ENCODE measurements around the gene EVI5L. TPM values are rescaled to one million over a fixed set of nuclear protein-coding genes. Genes with fewer than 3 reads are reported as not detected.

EVI5L gene
- total and polyA plus RNA-seq, 7 experiments from 2014 or later, result 2.5 to 12.2 (median 8.3) TPM

GRCh38 chr19:7830823-7831222, 805 bp downstream of the EVI5L start:
- H3K27ac ChIP-seq (ENCODE audit: low read depth, low read length), result no peak overlapping the region
- H3K4me3 ChIP-seq (ENCODE audit: low read length), result no peak overlapping the region
- no peaks in the 10 kb centered on the region for H3K9me3 Mint-ChIP-seq
- no peaks in the 10 kb centered on the region for H3K9me3 ChIP-seq (ENCODE audit: control insufficient read depth in 2 of 3, low read length in 3 of 3)
- peaks cover 5 to 26% (median 23%) of the 10 kb centered on the region in 7 donors for H3K4me1 Mint-ChIP-seq
- ChIA-PET POLR2A (interaction anchor here (0.6 kb wide), 2 partner anchors 69 to 115 kb away, joined by 3 to 5 read pairs; no protein-coding TSS in a partner anchor), CTCF (interaction anchor here (0.7 to 1.3 kb wide), 3 partner anchors 23 to 617 kb away, joined by 3 to 6 read pairs (median 6); no protein-coding TSS in a partner anchor)
- peaks cover 5 to 9% of the 10 kb centered on the region in 2 donors for H3K4me1 ChIP-seq (ENCODE audit: control insufficient read depth in 2 of 2, insufficient read depth in 2 of 2, low read length in 2 of 2)
- ATAC-seq (no peak), DNase-seq (no peak)
- H3K4me3 Mint-ChIP-seq, result peak overlapping the region; percentile 68 to 88 (median 82)
- H3K36me3 Mint-ChIP-seq, result no peaks in the 10 kb centered on the region
- no peaks in the 10 kb centered on the region for H3K36me3 ChIP-seq (ENCODE audit: control insufficient read depth in 2 of 3, insufficient read depth in 3 of 3, low read length in 3 of 3)
- no peaks in the 10 kb centered on the region for H3K27me3 ChIP-seq (ENCODE audit: control insufficient read depth in 2 of 2, insufficient read depth in 2 of 2, low read length in 2 of 2)
- peak overlapping the region in 2 of 9 donors; percentile 36 to 41 for H3K27ac Mint-ChIP-seq
- H3K27me3 Mint-ChIP-seq, result peaks cover 0 to 11% (median 0%) of the 10 kb centered on the region in 5 donors
- intact Hi-C loops (cut with micrococcal nuclease), result no loop called here

- H3K4me1 ChIP-seq (ENCODE audit: control insufficient read depth in 2 of 2, insufficient read depth in 2 of 2, low read length in 2 of 2), result peaks cover 5 to 9% of the 10 kb centered on the region in 2 donors
- no peak for DNase-seq
- peak overlapping the region; percentile 42 to 88 (median 82) for H3K4me3 Mint-ChIP-seq
- H3K36me3 Mint-ChIP-seq, result no peaks in the 10 kb centered on the region
- no peaks in the 10 kb centered on the region for H3K27me3 ChIP-seq (ENCODE audit: control insufficient read depth in 2 of 2, insufficient read depth in 2 of 2, low read length in 2 of 2)
- no peak for ATAC-seq
- peaks cover 0 to 5% (median 0%) of the 10 kb centered on the region in 5 donors for H3K27me3 Mint-ChIP-seq
- H3K27ac ChIP-seq (ENCODE audit: low read depth, low read length), result no peak overlapping the region
- no peaks in the 10 kb centered on the region for H3K9me3 Mint-ChIP-seq
- H3K36me3 ChIP-seq (ENCODE audit: control insufficient read depth in 2 of 3, insufficient read depth in 3 of 3, low read length in 3 of 3), result no peaks in the 10 kb centered on the region
- H3K27ac Mint-ChIP-seq, result peak overlapping the region in 2 of 9 donors; percentile 5 to 36
- ChIA-PET CTCF (interaction anchor here (0.6 to 1.3 kb wide), 5 partner anchors 22 to 618 kb away, joined by 3 to 6 read pairs (median 5); partner anchors contain the start of gene TRAPPC5), POLR2A (interaction anchor here (0.6 kb wide), 1 partner anchor 68 kb away, joined by 3 read pairs; no protein-coding TSS in a partner anchor)
- peaks cover 5 to 28% (median 23%) of the 10 kb centered on the region in 7 donors for H3K4me1 Mint-ChIP-seq
- no peaks in the 10 kb centered on the region for H3K9me3 ChIP-seq (ENCODE audit: control insufficient read depth in 2 of 3, low read length in 3 of 3)
- H3K4me3 ChIP-seq (ENCODE audit: low read length), result no peak overlapping the region
- intact Hi-C loops (cut with micrococcal nuclease), result no loop called here
These were observed 1.4 kb downstream of the EVI5L start for GRCh38 chr19:7831452-7831851.

- Histone ChIP-seq H3K9me3 (ENCODE audit: control insufficient read depth in 2 of 3, low read length in 3 of 3) (no peaks in the 10 kb centered on the region), H3K27ac (ENCODE audit: low read depth, low read length) (no peak overlapping the region), H3K36me3 (ENCODE audit: control insufficient read depth in 2 of 3, insufficient read depth in 3 of 3, low read length in 3 of 3) (no peaks in the 10 kb centered on the region), H3K4me1 (ENCODE audit: control insufficient read depth in 2 of 2, insufficient read depth in 2 of 2, low read length in 2 of 2) (peaks cover 5 to 9% of the 10 kb centered on the region in 2 donors), H3K4me3 (ENCODE audit: low read length) (no peak overlapping the region), H3K27me3 (ENCODE audit: control insufficient read depth in 2 of 2, insufficient read depth in 2 of 2, low read length in 2 of 2) (no peaks in the 10 kb centered on the region)
- Mint-ChIP-seq H3K27ac (peak overlapping the region in 1 of 9 donors; percentile 15), H3K9me3 (no peaks in the 10 kb centered on the region), H3K4me3 (peak overlapping the region in 7 of 10 donors; percentile 23 to 88 (median 79)), H3K36me3 (no peaks in the 10 kb centered on the region), H3K4me1 (peaks cover 5 to 28% (median 23%) of the 10 kb centered on the region in 7 donors), H3K27me3 (peaks cover 0 to 3% (median 0%) of the 10 kb centered on the region in 5 donors)
- CTCF ChIA-PET, result interaction anchor here (0.8 to 1.1 kb wide), 2 partner anchors 71 to 151 kb away, joined by 3 read pairs; partner anchors contain the start of genes MAP2K7 and TRAPPC5
- ATAC-seq, result no peak
- POLR2A ChIA-PET, result interaction anchor here (0.5 kb wide), 1 partner anchor 685 kb away, joined by 3 read pairs; no protein-coding TSS in a partner anchor
- intact Hi-C loops (cut with micrococcal nuclease), result no loop called here
- DNase-seq, result no peak
These were observed 2.0 kb downstream of the EVI5L start for GRCh38 chr19:7832009-7832408.

GRCh38 chr19:7832781-7833180, 2.8 kb downstream of the EVI5L start:
- Mint-ChIP-seq H3K9me3 (no peaks in the 10 kb centered on the region), H3K27me3 (peaks cover 0 to 3% (median 0%) of the 10 kb centered on the region in 5 donors), H3K4me3 (peak overlapping the region in 4 of 10 donors; percentile 4 to 79 (median 36)), H3K27ac (peak overlapping the region in 1 of 9 donors; percentile 14), H3K36me3 (no peaks in the 10 kb centered on the region), H3K4me1 (peaks cover 5 to 28% (median 23%) of the 10 kb centered on the region in 7 donors)
- Histone ChIP-seq H3K27ac (ENCODE audit: low read depth, low read length) (no peak overlapping the region), H3K9me3 (ENCODE audit: control insufficient read depth in 2 of 3, low read length in 3 of 3) (no peaks in the 10 kb centered on the region), H3K27me3 (ENCODE audit: control insufficient read depth in 2 of 2, insufficient read depth in 2 of 2, low read length in 2 of 2) (no peaks in the 10 kb centered on the region), H3K4me3 (ENCODE audit: low read length) (no peak overlapping the region), H3K4me1 (ENCODE audit: control insufficient read depth in 2 of 2, insufficient read depth in 2 of 2, low read length in 2 of 2) (peaks cover 5 to 9% of the 10 kb centered on the region in 2 donors), H3K36me3 (ENCODE audit: control insufficient read depth in 2 of 3, insufficient read depth in 3 of 3, low read length in 3 of 3) (no peaks in the 10 kb centered on the region)
- DNase-seq (no peak), ATAC-seq (no peak)
- CTCF ChIA-PET, result interaction anchor here (0.8 kb wide), 1 partner anchor 71 kb away, joined by 3 read pairs; the partner anchor contains the start of gene MAP2K7
- intact Hi-C loops (cut with micrococcal nuclease), result no loop called here
- POLR2A ChIA-PET, result no interaction called here

GRCh38 chr19:7833225-7834099, 3.4 kb downstream of the EVI5L start:
- H3K4me1 Mint-ChIP-seq, result peaks cover 7 to 29% (median 23%) of the 10 kb centered on the region in 7 donors
- H3K9me3 ChIP-seq (ENCODE audit: control insufficient read depth in 2 of 3, low read length in 3 of 3), result no peaks in the 10 kb centered on the region
- no peak overlapping the region for H3K27ac ChIP-seq (ENCODE audit: low read depth, low read length)
- no peaks in the 10 kb centered on the region for H3K36me3 ChIP-seq (ENCODE audit: control insufficient read depth in 2 of 3, insufficient read depth in 3 of 3, low read length in 3 of 3)
- H3K4me3 ChIP-seq (ENCODE audit: low read length), result no peak overlapping the region
- peaks cover 0 to 3% (median 0%) of the 10 kb centered on the region in 5 donors for H3K27me3 Mint-ChIP-seq
- ATAC-seq, result no peak
- H3K4me1 ChIP-seq (ENCODE audit: control insufficient read depth in 2 of 2, insufficient read depth in 2 of 2, low read length in 2 of 2), result peaks cover 5 to 9% of the 10 kb centered on the region in 2 donors
- H3K27ac Mint-ChIP-seq, result peak overlapping the region in 2 of 9 donors; percentile 14 to 32
- intact Hi-C loops (cut with micrococcal nuclease), result no loop called here
- no peaks in the 10 kb centered on the region for H3K9me3 Mint-ChIP-seq
- POLR2A ChIA-PET, result no interaction called here
- DNase-seq, result no peak
- CTCF ChIA-PET, result no interaction called here
- H3K36me3 Mint-ChIP-seq, result no peaks in the 10 kb centered on the region
- H3K4me3 Mint-ChIP-seq, result no peak overlapping the region
- H3K27me3 ChIP-seq (ENCODE audit: control insufficient read depth in 2 of 2, insufficient read depth in 2 of 2, low read length in 2 of 2), result no peaks in the 10 kb centered on the region

- no peaks in the 10 kb centered on the region for H3K9me3 Mint-ChIP-seq
- Histone ChIP-seq H3K36me3 (ENCODE audit: control insufficient read depth in 2 of 3, insufficient read depth in 3 of 3, low read length in 3 of 3) (no peaks in the 10 kb centered on the region), H3K27me3 (ENCODE audit: control insufficient read depth in 2 of 2, insufficient read depth in 2 of 2, low read length in 2 of 2) (no peaks in the 10 kb centered on the region), H3K9me3 (ENCODE audit: control insufficient read depth in 2 of 3, low read length in 3 of 3) (no peaks in the 10 kb centered on the region), H3K4me3 (ENCODE audit: low read length) (no peak overlapping the region), H3K4me1 (ENCODE audit: control insufficient read depth in 2 of 2, insufficient read depth in 2 of 2, low read length in 2 of 2) (no peaks in the 10 kb centered on the region), H3K27ac (ENCODE audit: low read depth, low read length) (no peak overlapping the region)
- intact Hi-C loops (cut with micrococcal nuclease), result no loop called here
- no peak for ATAC-seq
- no peak for DNase-seq
- peaks cover 0 to 12% (median 0%) of the 10 kb centered on the region in 7 donors for H3K4me1 Mint-ChIP-seq
- H3K4me3 Mint-ChIP-seq, result no peak overlapping the region
- ChIA-PET POLR2A (no interaction called here), CTCF (no interaction called here)
- H3K27ac Mint-ChIP-seq, result peak overlapping the region in 1 of 9 donors; percentile 25
- no peaks in the 10 kb centered on the region for H3K27me3 Mint-ChIP-seq
- no peaks in the 10 kb centered on the region for H3K36me3 Mint-ChIP-seq
These were observed 9.5 kb downstream of the EVI5L start for GRCh38 chr19:7839476-7839875.

Data from naive thymus-derived CD4-positive, alpha-beta T cell (primary cell).